CD4-positive, CD25-positive, alpha-beta regulatory T cell (primary cell): ENCODE results near the gene SARS1. TPM values are rescaled to one million over a fixed set of nuclear protein-coding genes. Genes with fewer than 3 reads are reported as not detected.
A peak's percentile ranks its signal among the peaks of the same experiment; 100 is the strongest.

Experiments
- ATAC-seq, 2 donors: fragments of 150-1000 bp; cut with Tn5 transposase; one replicate each; pipeline ENCODE4 v1.10.0; 2021; ENCODE audit warnings: low read depth in 2 of 2, moderate number of reproducible peaks in 2 of 2, moderate library complexity in 1 of 2
- DNase-seq, 3 donors: peaks; one replicate each; pipeline versions ENCODE4 v3.0.0 to v3.0.0-alpha.2; 2012 to 2022; ENCODE audit warnings: mixed read lengths in 1 of 3
- H3K27ac ChIP-seq: one replicate; pipeline ENCODE4 v1.7.0; 2013; ENCODE audit warnings: mild to moderate bottlenecking, low read length; ENCODE audit not compliant: insufficient read depth, poor library complexity, severe bottlenecking
- H3K27me3 ChIP-seq: one replicate; pipeline ENCODE4 v1.7.0; 2013; ENCODE audit warnings: low read length; ENCODE audit not compliant: control insufficient read depth, insufficient read depth
- H3K36me3 ChIP-seq: one replicate; pipeline ENCODE4 v1.7.0; 2013; ENCODE audit warnings: mild to moderate bottlenecking, low read length, moderate library complexity; ENCODE audit not compliant: control insufficient read depth, insufficient read depth
- H3K4me1 ChIP-seq: 2 replicates; pipeline ENCODE4 v1.7.0; 2013; ENCODE audit warnings: mild to moderate bottlenecking, low read length; ENCODE audit not compliant: insufficient read depth, control insufficient read depth, poor library complexity, severe bottlenecking
- H3K4me3 ChIP-seq: one replicate; pipeline ENCODE4 v1.7.0; 2013; ENCODE audit warnings: low read depth, mild to moderate bottlenecking, low read length, moderate library complexity
- H3K9me3 ChIP-seq, 2 experiments: 1 replicate in 1 of 2; 2 replicates in 1 of 2; pipeline ENCODE4 v1.7.0; 2013; ENCODE audit warnings: low read length in 2 of 2, mild to moderate bottlenecking in 1 of 2, moderate library complexity in 1 of 2; ENCODE audit not compliant: control insufficient read depth in 2 of 2
- H3K27ac Mint-ChIP-seq, 3 donors: one replicate each; pipeline ENCODE4 v1.8.0; 2020 to 2022; ENCODE audit warnings: mild to moderate bottlenecking in 3 of 3, mixed read lengths in 3 of 3, moderate library complexity in 2 of 3
- H3K27me3 Mint-ChIP-seq: one replicate; pipeline ENCODE4 v1.8.0; 2022; ENCODE audit warnings: mild to moderate bottlenecking, mixed read lengths
- H3K36me3 Mint-ChIP-seq: one replicate; pipeline ENCODE4 v1.8.0; 2020; ENCODE audit warnings: mixed read lengths
- H3K4me1 Mint-ChIP-seq, 4 donors: one replicate each; pipeline ENCODE4 v1.8.0; 2020 to 2022; ENCODE audit warnings: mixed read lengths in 4 of 4, mild to moderate bottlenecking in 1 of 4
- H3K4me3 Mint-ChIP-seq, 4 donors: one replicate each; pipeline ENCODE4 v1.8.0; 2020 to 2022; ENCODE audit warnings: mild to moderate bottlenecking in 4 of 4, mixed read lengths in 4 of 4, moderate library complexity in 3 of 4
- H3K9me3 Mint-ChIP-seq, 7 donors: one replicate each; pipeline ENCODE4 v1.8.0; 2020 to 2022; ENCODE audit warnings: mixed read lengths in 7 of 7, mild to moderate bottlenecking in 3 of 7, moderate library complexity in 2 of 7
- polyA plus RNA-seq, 4 donors: library from polyadenylated mRNA; unstranded; fragments of 300-500 nt; fragmentation: Illumina TruSeq; gene quantifications; one replicate each; pipeline ENCODE4 v1.2.3, GENCODE V29; 2021
- total RNA-seq: library from RNA; stranded (reverse); gene quantifications from one replicate; pipeline ENCODE4 v1.2.3, GENCODE V29; 2022

The SARS1 gene
- total and polyA plus RNA-seq, 5 donors from 2014 or later: 117 to 173 (median 170) TPM

DNA sequence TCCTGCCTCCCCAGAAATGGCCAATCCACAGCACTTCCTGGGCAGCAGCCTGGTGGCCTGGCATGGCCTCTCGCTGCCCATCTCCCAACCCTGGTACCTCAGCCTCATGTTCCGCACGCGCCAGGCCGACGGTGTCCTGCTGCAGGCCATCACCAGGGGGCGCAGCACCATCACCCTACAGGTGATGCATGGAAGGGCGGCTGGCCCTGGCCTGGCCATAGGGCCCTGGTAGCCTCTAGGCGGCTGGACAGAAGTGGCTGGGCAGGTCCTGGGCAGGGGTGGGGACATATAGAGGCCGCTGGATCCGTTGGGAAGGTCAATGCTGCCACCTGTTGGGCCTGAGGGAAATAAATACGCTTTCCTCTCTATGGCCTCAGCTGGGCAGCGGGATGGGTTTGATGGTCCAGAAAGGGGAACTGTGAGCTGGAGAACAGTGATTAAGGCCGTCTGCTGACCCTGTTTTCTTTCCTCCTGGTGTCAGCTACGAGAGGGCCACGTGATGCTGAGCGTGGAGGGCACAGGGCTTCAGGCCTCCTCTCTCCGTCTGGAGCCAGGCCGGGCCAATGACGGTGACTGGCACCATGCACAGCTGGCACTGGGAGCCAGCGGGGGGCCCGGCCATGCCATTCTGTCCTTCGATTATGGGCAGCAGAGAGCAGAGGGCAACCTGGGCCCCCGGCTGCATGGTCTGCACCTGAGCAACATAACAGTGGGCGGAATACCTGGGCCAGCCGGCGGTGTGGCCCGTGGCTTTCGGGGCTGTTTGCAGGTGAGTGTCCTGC is 50.1 kb downstream of the SARS1 start:
- peak; percentile 81 to 84 for ATAC-seq
- no peaks in the 10 kb centered on the region for H3K9me3 ChIP-seq
- no peaks in the 10 kb centered on the region for H3K36me3 ChIP-seq
- H3K27ac ChIP-seq: no peak overlapping the region
- no peak overlapping the region for H3K4me3 Mint-ChIP-seq
- no peak overlapping the region for H3K4me3 ChIP-seq
- H3K4me1 ChIP-seq: no peaks in the 10 kb centered on the region
- peaks cover 0 to 3% (median 0%) of the 10 kb centered on the region in 4 donors for H3K4me1 Mint-ChIP-seq
- H3K27me3 Mint-ChIP-seq: no peaks in the 10 kb centered on the region
- H3K36me3 Mint-ChIP-seq: no peaks in the 10 kb centered on the region
- DNase-seq: peak; percentile 57 to 73 (median 69)
- H3K27ac Mint-ChIP-seq: no peak overlapping the region
- H3K27me3 ChIP-seq: no peaks in the 10 kb centered on the region
- no peaks in the 10 kb centered on the region for H3K9me3 Mint-ChIP-seq

DNA sequence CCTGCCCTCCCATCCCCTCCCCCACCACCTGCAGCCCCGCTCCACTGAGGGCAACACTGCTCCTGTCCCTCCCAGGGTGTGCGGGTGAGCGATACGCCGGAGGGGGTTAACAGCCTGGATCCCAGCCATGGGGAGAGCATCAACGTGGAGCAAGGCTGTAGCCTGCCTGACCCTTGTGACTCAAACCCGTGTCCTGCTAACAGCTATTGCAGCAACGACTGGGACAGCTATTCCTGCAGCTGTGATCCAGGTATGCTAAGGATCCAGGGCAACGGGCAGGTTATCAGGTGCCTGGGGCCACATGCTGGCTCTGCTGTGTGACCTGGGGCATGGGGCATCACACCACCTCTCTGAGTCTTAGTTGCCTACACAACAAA is 50.6 kb downstream of the SARS1 start:
- no peaks in the 10 kb centered on the region for H3K27me3 ChIP-seq
- H3K36me3 ChIP-seq: no peaks in the 10 kb centered on the region
- no peak overlapping the region for H3K4me3 ChIP-seq
- Mint-ChIP-seq H3K27ac (no peak overlapping the region), H3K9me3 (no peaks in the 10 kb centered on the region), H3K4me1 (peaks cover 0 to 3% (median 0%) of the 10 kb centered on the region in 4 donors), H3K4me3 (no peak overlapping the region), H3K36me3 (no peaks in the 10 kb centered on the region), H3K27me3 (no peaks in the 10 kb centered on the region)
- ATAC-seq (no peak), DNase-seq (no peak)
- H3K4me1 ChIP-seq: no peaks in the 10 kb centered on the region
- H3K9me3 ChIP-seq: no peaks in the 10 kb centered on the region
- no peak overlapping the region for H3K27ac ChIP-seq

DNA sequence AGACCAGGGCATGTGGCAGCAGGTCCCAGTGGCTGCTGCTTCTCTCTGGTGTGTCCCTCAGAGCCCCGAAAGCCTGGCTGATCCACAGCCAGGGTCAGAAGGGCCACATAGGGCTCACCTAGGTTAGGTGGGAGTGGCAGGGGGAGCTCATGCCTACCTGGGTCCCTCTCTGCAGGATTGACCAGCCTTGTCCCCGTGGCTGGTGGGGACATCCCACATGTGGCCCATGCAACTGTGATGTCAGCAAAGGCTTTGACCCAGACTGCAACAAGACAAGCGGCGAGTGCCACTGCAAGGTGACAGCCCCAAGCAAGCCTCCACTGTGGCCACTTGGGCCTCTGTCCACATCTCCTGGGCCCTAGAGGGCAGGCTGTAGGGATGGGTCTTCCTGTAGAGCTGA is 51.3 kb downstream of the SARS1 start:
- Histone ChIP-seq H3K4me3 (no peak overlapping the region), H3K9me3 (no peaks in the 10 kb centered on the region), H3K27ac (no peak overlapping the region), H3K36me3 (no peaks in the 10 kb centered on the region), H3K27me3 (no peaks in the 10 kb centered on the region), H3K4me1 (no peaks in the 10 kb centered on the region)
- H3K27ac Mint-ChIP-seq: no peak overlapping the region
- H3K27me3 Mint-ChIP-seq: no peaks in the 10 kb centered on the region
- ATAC-seq (no peak), DNase-seq (no peak)
- H3K9me3 Mint-ChIP-seq: no peaks in the 10 kb centered on the region
- no peak overlapping the region for H3K4me3 Mint-ChIP-seq
- H3K36me3 Mint-ChIP-seq: no peaks in the 10 kb centered on the region
- H3K4me1 Mint-ChIP-seq: peaks cover 0 to 3% (median 0%) of the 10 kb centered on the region in 4 donors

DNA sequence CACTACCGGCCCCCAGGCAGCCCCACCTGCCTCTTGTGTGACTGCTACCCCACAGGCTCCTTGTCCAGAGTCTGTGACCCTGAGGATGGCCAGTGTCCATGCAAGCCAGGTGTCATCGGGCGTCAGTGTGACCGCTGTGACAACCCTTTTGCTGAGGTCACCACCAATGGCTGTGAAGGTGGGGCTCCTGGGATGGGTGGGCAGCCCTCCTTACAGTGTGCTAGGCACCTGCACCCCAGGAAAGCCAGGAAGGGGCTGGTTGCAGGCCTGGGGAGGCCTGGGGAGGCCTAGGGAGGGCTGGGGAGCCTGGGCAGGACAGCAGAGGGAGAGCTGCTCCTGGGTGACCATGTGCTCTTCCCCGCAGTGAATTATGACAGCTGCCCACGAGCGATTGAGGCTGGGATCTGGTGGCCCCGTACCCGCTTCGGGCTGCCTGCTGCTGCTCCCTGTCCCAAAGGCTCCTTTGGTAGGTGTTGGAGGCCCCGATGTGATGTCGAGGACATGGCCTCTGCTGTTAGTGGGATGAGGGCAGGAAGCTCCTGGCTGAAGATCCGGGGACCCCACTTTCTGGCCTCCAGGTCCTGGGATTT is 52.1 kb downstream of the SARS1 start:
- Mint-ChIP-seq H3K9me3 (no peaks in the 10 kb centered on the region), H3K27me3 (no peaks in the 10 kb centered on the region), H3K36me3 (no peaks in the 10 kb centered on the region), H3K27ac (peak overlapping the region in 1 of 3 donors; percentile 71), H3K4me1 (peaks cover 0 to 3% (median 0%) of the 10 kb centered on the region in 4 donors), H3K4me3 (no peak overlapping the region)
- Histone ChIP-seq H3K4me1 (no peaks in the 10 kb centered on the region), H3K36me3 (no peaks in the 10 kb centered on the region), H3K4me3 (no peak overlapping the region), H3K9me3 (no peaks in the 10 kb centered on the region), H3K27ac (no peak overlapping the region), H3K27me3 (no peaks in the 10 kb centered on the region)
- ATAC-seq: no peak
- no peak for DNase-seq

DNA sequence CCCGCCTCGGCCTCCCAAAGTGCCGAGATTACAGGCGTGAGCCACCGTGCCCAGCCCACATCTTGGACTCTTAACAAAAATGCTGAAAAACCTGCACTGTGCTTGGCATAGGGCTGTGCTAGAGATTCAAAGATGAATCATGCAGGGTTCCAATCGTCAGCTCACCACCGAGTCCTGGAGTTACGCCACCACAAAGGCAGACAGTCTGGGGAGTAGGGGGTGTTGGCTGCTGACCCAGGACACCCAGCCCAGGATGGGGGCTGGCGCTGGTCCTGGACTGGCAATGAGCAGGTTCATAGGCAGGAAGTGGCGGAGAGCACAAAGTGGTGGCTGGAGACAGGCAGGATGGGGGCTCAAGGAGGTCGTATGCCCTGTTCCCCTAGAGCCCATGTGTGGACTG is 53.2 kb downstream of the SARS1 start:
- Histone ChIP-seq H3K27ac (no peak overlapping the region), H3K9me3 (no peaks in the 10 kb centered on the region), H3K36me3 (no peaks in the 10 kb centered on the region), H3K4me1 (no peaks in the 10 kb centered on the region), H3K4me3 (no peak overlapping the region), H3K27me3 (no peaks in the 10 kb centered on the region)
- Mint-ChIP-seq H3K9me3 (no peaks in the 10 kb centered on the region), H3K36me3 (no peaks in the 10 kb centered on the region), H3K27me3 (no peaks in the 10 kb centered on the region), H3K27ac (no peak overlapping the region), H3K4me1 (peaks cover 0 to 3% (median 0%) of the 10 kb centered on the region in 4 donors), H3K4me3 (no peak overlapping the region)
- ATAC-seq (no peak), DNase-seq (no peak)

DNA sequence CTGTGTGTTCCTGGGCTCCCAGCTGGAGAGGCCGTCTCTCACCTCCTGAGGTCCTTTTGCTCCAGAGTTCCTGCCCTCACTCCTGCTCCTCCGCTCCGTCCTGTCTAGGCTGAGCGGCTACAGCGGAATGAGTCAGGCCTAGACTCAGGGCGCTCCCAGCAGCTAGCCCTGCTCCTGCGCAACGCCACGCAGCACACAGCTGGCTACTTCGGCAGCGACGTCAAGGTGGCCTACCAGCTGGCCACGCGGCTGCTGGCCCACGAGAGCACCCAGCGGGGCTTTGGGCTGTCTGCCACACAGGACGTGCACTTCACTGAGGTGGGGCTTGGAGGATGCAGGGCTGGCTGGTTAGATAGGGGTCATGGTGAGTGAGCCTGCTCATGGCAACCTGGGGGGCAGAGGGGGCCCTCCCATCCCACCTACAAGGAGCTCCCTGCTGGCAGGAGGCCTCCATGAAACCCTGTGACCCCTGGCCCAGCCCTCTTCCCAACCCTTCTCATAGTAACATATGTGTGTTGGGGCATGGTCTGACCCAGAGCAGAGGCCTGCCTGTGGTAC is 54.1 kb downstream of the SARS1 start:
- no peak for DNase-seq
- no peaks in the 10 kb centered on the region for H3K36me3 ChIP-seq
- H3K4me1 ChIP-seq: no peaks in the 10 kb centered on the region
- no peak for ATAC-seq
- Mint-ChIP-seq H3K4me1 (peaks cover 0 to 3% (median 0%) of the 10 kb centered on the region in 4 donors), H3K27ac (no peak overlapping the region), H3K4me3 (no peak overlapping the region), H3K9me3 (no peaks in the 10 kb centered on the region), H3K27me3 (no peaks in the 10 kb centered on the region), H3K36me3 (no peaks in the 10 kb centered on the region)
- H3K27ac ChIP-seq: no peak overlapping the region
- no peak overlapping the region for H3K4me3 ChIP-seq
- no peaks in the 10 kb centered on the region for H3K9me3 ChIP-seq
- no peaks in the 10 kb centered on the region for H3K27me3 ChIP-seq

DNA sequence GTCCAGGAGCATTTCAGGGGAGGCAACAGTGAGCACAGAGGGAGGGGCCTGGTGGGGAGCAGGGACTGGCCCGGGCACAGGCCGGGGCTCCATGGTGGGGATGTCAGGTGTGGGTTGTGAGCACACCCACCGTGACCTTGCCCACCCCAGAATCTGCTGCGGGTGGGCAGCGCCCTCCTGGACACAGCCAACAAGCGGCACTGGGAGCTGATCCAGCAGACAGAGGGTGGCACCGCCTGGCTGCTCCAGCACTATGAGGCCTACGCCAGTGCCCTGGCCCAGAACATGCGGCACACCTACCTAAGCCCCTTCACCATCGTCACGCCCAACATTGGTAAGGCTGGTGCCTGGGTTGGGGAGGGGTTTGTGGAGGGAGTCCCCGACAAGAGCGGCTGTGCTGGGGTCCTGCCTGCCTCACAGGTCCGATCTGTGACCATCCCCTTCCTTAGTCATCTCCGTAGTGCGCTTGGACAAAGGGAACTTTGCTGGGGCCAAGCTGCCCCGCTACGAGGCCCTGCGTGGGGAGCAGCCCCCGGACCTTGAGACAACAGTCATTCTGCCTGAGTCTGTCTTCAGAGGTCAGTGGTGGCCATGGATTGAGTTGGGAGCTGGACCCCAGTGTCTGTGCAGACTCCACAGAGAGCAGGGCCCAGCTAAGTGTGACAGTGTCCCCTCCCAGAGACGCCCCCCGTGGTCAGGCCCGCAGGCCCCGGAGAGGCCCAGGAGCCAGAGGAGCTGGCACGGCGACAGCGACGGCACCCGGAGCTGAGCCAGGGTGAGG is 54.9 kb downstream of the SARS1 start:
- no peaks in the 10 kb centered on the region for H3K4me1 ChIP-seq
- H3K27ac ChIP-seq: no peak overlapping the region
- H3K9me3 ChIP-seq: no peaks in the 10 kb centered on the region
- no peak for ATAC-seq
- H3K4me3 ChIP-seq: no peak overlapping the region
- H3K27me3 ChIP-seq: no peaks in the 10 kb centered on the region
- Mint-ChIP-seq H3K4me1 (peaks cover 0 to under 1% (median 0%) of the 10 kb centered on the region in 4 donors), H3K27ac (no peak overlapping the region), H3K4me3 (no peak overlapping the region), H3K27me3 (no peaks in the 10 kb centered on the region), H3K9me3 (no peaks in the 10 kb centered on the region), H3K36me3 (no peaks in the 10 kb centered on the region)
- DNase-seq: no peak
- H3K36me3 ChIP-seq: no peaks in the 10 kb centered on the region
